CD14-positive monocyte (primary cell): ENCODE results near the gene MYO16. TPM values are rescaled to one million over a fixed set of nuclear protein-coding genes. Genes with fewer than 3 reads are reported as not detected.

ENCODE experiments used
- DNase-seq, 3 donors: peaks; one replicate each; pipeline ENCODE4 v3.0.0-alpha.2; 2011 to 2022
- H2AFZ ChIP-seq: 2 replicates; pipeline ENCODE4 v1.6.0; 2012; ENCODE audit warnings: mild to moderate bottlenecking, low read depth, low read length, inconsistent platforms; ENCODE audit not compliant: insufficient read depth, poor library complexity, severe bottlenecking
- H3K27ac ChIP-seq, 2 donors: 1 replicate in 1 of 2; 2 replicates in 1 of 2; pipeline ENCODE4 v1.5.1; 2012 to 2013; ENCODE audit warnings: low read length in 2 of 2, control low read depth in 1 of 2, inconsistent platforms in 1 of 2, low read depth in 1 of 2, mild to moderate bottlenecking in 1 of 2
- H3K27me3 ChIP-seq, 2 donors: one replicate each; pipeline versions ENCODE4 v1.6.0 to v1.6.1; 2011 to 2013; ENCODE audit warnings: low read length in 2 of 2; ENCODE audit not compliant: control insufficient read depth in 2 of 2, insufficient read depth in 2 of 2
- H3K36me3 ChIP-seq, 2 donors: replicated peaks in 1 of 2; 1 replicate in 1 of 2; 2 replicates in 1 of 2; pipeline versions ENCODE4 v1.5.1 to v1.6.1; 2012 to 2013; ENCODE audit warnings: low read length in 2 of 2, control low read depth in 1 of 2, inconsistent platforms in 1 of 2, mild to moderate bottlenecking in 1 of 2; ENCODE audit not compliant: insufficient read depth in 2 of 2, control insufficient read depth in 1 of 2
- H3K4me1 ChIP-seq, 2 donors: 1 replicate in 1 of 2; 2 replicates in 1 of 2; pipeline versions ENCODE4 v1.5.1 to v1.6.1; 2012 to 2013; ENCODE audit warnings: low read length in 2 of 2, control low read depth in 1 of 2, inconsistent platforms in 1 of 2, mild to moderate bottlenecking in 1 of 2, moderate library complexity in 1 of 2; ENCODE audit not compliant: insufficient read depth in 2 of 2, control insufficient read depth in 1 of 2
- H3K4me2 ChIP-seq: replicated peaks from 2 replicates; pipeline ENCODE3; 2012; ENCODE audit warnings: low read length, moderate library complexity, mild to moderate bottlenecking; ENCODE audit not compliant: poor library complexity, severe bottlenecking; ENCODE audit errors: extremely low read depth
- H3K4me3 ChIP-seq, 3 experiments: fragments of 200-600 bp in 1 of 3; sonication (generic) in 1 of 3; replicated peaks in 1 of 3; 1 replicate in 2 of 3; 2 replicates in 1 of 3; pipeline ENCODE4 v1.5.1; 2011 to 2013; ENCODE audit warnings: low read length in 3 of 3, mild to moderate bottlenecking in 3 of 3, control low read depth in 2 of 3, low read depth in 2 of 3, inconsistent platforms in 1 of 3, moderate library complexity in 1 of 3
- H3K79me2 ChIP-seq: 2 replicates; pipeline ENCODE4 v1.6.0; 2012; ENCODE audit warnings: mild to moderate bottlenecking, control low read depth, inconsistent platforms, low read length, moderate library complexity; ENCODE audit not compliant: insufficient read depth
- H3K9ac ChIP-seq: 2 replicates; pipeline ENCODE4 v1.6.0; 2017; ENCODE audit warnings: low read length, mild to moderate bottlenecking; ENCODE audit not compliant: insufficient read depth, poor library complexity, severe bottlenecking
- H3K9me3 ChIP-seq, 2 donors: replicated peaks in 1 of 2; 1 replicate in 1 of 2; 2 replicates in 1 of 2; pipeline versions ENCODE4 v1.5.1 to v1.6.1; 2012 to 2013; ENCODE audit warnings: low read length in 2 of 2, control low read depth in 1 of 2; ENCODE audit not compliant: control insufficient read depth in 1 of 2, insufficient read depth in 1 of 2
- H4K20me1 ChIP-seq: 2 replicates; pipeline ENCODE4 v1.6.0; 2012; ENCODE audit warnings: mild to moderate bottlenecking, low read length, control low read depth, moderate library complexity; ENCODE audit not compliant: insufficient read depth
- H3K27ac Mint-ChIP-seq, 7 donors: one replicate each; pipeline ENCODE4 v1.8.0; 2020; ENCODE audit warnings: mild to moderate bottlenecking in 7 of 7, mixed read lengths in 7 of 7, moderate library complexity in 6 of 7, inconsistent platforms in 2 of 7
- H3K27me3 Mint-ChIP-seq, 3 donors: one replicate each; pipeline ENCODE4 v1.8.0; 2021 to 2022; ENCODE audit warnings: low read depth in 3 of 3, mild to moderate bottlenecking in 3 of 3, mixed read lengths in 3 of 3, moderate library complexity in 3 of 3, inconsistent platforms in 1 of 3
- H3K36me3 Mint-ChIP-seq, 2 donors: one replicate each; pipeline ENCODE4 v1.8.0; 2020; ENCODE audit warnings: mixed read lengths in 2 of 2, inconsistent platforms in 1 of 2, mild to moderate bottlenecking in 1 of 2
- H3K4me1 Mint-ChIP-seq: one replicate; pipeline ENCODE4 v1.8.0; 2020; ENCODE audit warnings: mild to moderate bottlenecking, mixed read lengths
- H3K4me3 Mint-ChIP-seq, 2 donors: one replicate each; pipeline ENCODE4 v1.8.0; 2020; ENCODE audit warnings: mild to moderate bottlenecking in 2 of 2, mixed read lengths in 2 of 2, moderate library complexity in 1 of 2
- H3K9me3 Mint-ChIP-seq, 7 donors: one replicate each; pipeline ENCODE4 v1.8.0; 2020 to 2022; ENCODE audit warnings: mixed read lengths in 7 of 7, mild to moderate bottlenecking in 6 of 7, moderate library complexity in 6 of 7, inconsistent platforms in 2 of 7
- CTCF ChIP-seq: fragments of 200-600 bp; IDR thresholded peaks from one replicate; pipeline ENCODE4 v1.8.0; 2022; ENCODE audit warnings: antibody characterized with exemption, mild to moderate bottlenecking
- WGBS: methylation state at CpG from one replicate; pipeline ENCODE4 v1.1.5; 2013; ENCODE audit warnings: missing lambda C conversion rate; ENCODE audit not compliant: insufficient coverage; 5-methylcytosine and 5-hydroxymethylcytosine counted together
- intact Hi-C, 2 donors: fragments of 100-400 bp; cut with micrococcal nuclease; formaldehyde crosslinking; loops; one replicate each; pipeline versions ENCODE4 v1.15.0 to v1.15.1; 2023
- polyA plus RNA-seq, 3 donors: library from polyadenylated mRNA; depleted of rRNA in 1 of 3; unstranded in 2 of 3; stranded (reverse) in 1 of 3; fragments of 300-500 nt in 2 of 3; fragments of >200 nt in 1 of 3; fragmentation: Illumina TruSeq in 2 of 3; gene quantifications; 1 replicate in 2 of 3; 2 replicates in 1 of 3; pipeline ENCODE4 v1.2.3, GENCODE V29; 2012 to 2021

Gene MYO16
- polyA plus RNA-seq, 3 donors, result not detected

GRCh38 chr13:108667205-108667604 lies 37.8 kb downstream of the MYO16 start:
- H3K9me3 Mint-ChIP-seq, result peaks cover 8 to 24% (median 11%) of the 10 kb centered on the region in 7 donors
- no peak overlapping the region for H2AFZ ChIP-seq
- H3K27ac ChIP-seq, result no peak overlapping the region
- no peaks in the 10 kb centered on the region for H3K79me2 ChIP-seq
- DNase-seq, result no peak
- no peak overlapping the region for H3K27ac Mint-ChIP-seq
- H3K4me3 ChIP-seq, result no peak overlapping the region
- no peaks in the 10 kb centered on the region for H3K27me3 ChIP-seq
- WGBS, result no CpG with 5 or more reads among the region's 1 CpG
- no peaks in the 10 kb centered on the region for H4K20me1 ChIP-seq
- peaks cover 26 to 29% of the 10 kb centered on the region in 2 donors for H3K9me3 ChIP-seq
- H3K9ac ChIP-seq, result no peak overlapping the region
- no peaks in the 10 kb centered on the region for H3K36me3 Mint-ChIP-seq
- no peaks in the 10 kb centered on the region for H3K4me1 ChIP-seq
- intact Hi-C loops, result no loop called here
- no peak for TF ChIP-seq CTCF
- H3K36me3 ChIP-seq, result no peaks in the 10 kb centered on the region
- H3K27me3 Mint-ChIP-seq, result peaks cover 0 to 2% (median 0%) of the 10 kb centered on the region in 3 donors
- no peak overlapping the region for H3K4me3 Mint-ChIP-seq
- no peak overlapping the region for H3K4me2 ChIP-seq
- H3K4me1 Mint-ChIP-seq, result no peaks in the 10 kb centered on the region

GRCh38 chr13:108669381-108669780 lies 40.0 kb downstream of the MYO16 start:
- 80% methylated on average over 1 of the region's 1 CpG for WGBS
- no peaks in the 10 kb centered on the region for H3K4me1 ChIP-seq
- no peak overlapping the region for H2AFZ ChIP-seq
- no peaks in the 10 kb centered on the region for H3K27me3 ChIP-seq
- peaks cover 0 to 2% (median 0%) of the 10 kb centered on the region in 3 donors for H3K27me3 Mint-ChIP-seq
- H3K4me2 ChIP-seq, result no peak overlapping the region
- no peaks in the 10 kb centered on the region for H3K36me3 ChIP-seq
- intact Hi-C loops, result no loop called here
- H3K9me3 Mint-ChIP-seq, result peaks cover 8 to 15% (median 10%) of the 10 kb centered on the region in 7 donors
- H3K27ac ChIP-seq, result no peak overlapping the region
- no peak for DNase-seq
- H4K20me1 ChIP-seq, result no peaks in the 10 kb centered on the region
- H3K4me3 ChIP-seq, result no peak overlapping the region
- peaks cover 17 to 22% of the 10 kb centered on the region in 2 donors for H3K9me3 ChIP-seq
- H3K36me3 Mint-ChIP-seq, result no peaks in the 10 kb centered on the region
- no peak overlapping the region for H3K27ac Mint-ChIP-seq
- no peak for TF ChIP-seq CTCF
- no peaks in the 10 kb centered on the region for H3K4me1 Mint-ChIP-seq
- no peaks in the 10 kb centered on the region for H3K79me2 ChIP-seq
- H3K4me3 Mint-ChIP-seq, result no peak overlapping the region
- H3K9ac ChIP-seq, result no peak overlapping the region
